Raji (cell line): Measurements from ENCODE around the gene CPSF4.
A peak's percentile ranks its signal among the peaks of the same experiment; 100 is the strongest.

Source experiments
- POLR2A ChIP-seq: IDR thresholded peaks from 2 replicates; pipeline ENCODE4 v1.6.1; 2011; ENCODE audit warnings: low read depth, low read length, control low read depth; ENCODE audit not compliant: insufficient read depth

The CPSF4 gene

GRCh38 chr7:99457050-99457649 is 18.4 kb downstream of the CPSF4 start:
- no peak for TF ChIP-seq POLR2A

GRCh38 chr7:99457650-99458493 is 19.1 kb downstream of the CPSF4 start:
- no peak for TF ChIP-seq POLR2A

DNA sequence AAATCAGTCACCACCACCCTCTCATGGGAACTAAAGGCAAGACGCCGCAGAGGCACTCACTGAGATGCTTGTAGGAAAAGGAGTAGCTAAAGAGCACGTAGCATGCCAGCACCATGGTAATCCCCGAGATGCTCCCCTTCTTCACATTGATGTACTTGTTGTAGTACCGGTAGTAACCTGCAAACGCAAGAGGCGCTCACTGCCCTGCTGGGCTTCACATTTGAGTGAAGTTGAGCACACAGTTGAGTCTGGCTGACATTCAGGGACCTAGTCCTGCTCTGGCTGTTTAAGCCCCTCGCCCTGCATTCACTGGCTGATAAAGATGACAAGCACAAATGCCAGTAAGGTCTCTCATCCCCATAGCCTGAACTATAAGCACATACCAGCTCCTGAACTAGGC is 20.3 kb downstream of the CPSF4 start:
- TF ChIP-seq POLR2A: no peak; the same call in 1 of the 2 replicates

GRCh38 chr7:99460651-99461050 is 21.9 kb downstream of the CPSF4 start:
- no peak for TF ChIP-seq POLR2A

DNA sequence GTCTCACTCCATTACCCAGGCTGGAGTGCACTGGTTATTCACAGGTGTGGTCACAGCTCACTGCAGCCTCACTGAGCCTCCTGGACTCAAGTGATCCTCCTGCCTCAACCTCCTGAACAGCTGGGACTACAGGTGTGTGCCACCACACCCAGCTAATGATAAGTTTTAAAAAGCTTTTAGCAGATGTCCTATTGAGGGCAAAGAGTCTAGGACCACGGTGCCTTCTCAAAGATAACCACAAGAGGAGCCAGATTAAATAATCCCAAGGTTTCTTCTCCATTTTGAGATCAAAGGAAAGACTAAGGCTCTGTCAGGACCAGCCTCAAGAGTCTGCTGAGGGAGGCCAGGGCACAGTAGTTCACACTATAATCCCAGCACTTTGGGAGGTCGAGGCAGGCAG is 22.5 kb downstream of the CPSF4 start:
- TF ChIP-seq POLR2A: no peak

DNA sequence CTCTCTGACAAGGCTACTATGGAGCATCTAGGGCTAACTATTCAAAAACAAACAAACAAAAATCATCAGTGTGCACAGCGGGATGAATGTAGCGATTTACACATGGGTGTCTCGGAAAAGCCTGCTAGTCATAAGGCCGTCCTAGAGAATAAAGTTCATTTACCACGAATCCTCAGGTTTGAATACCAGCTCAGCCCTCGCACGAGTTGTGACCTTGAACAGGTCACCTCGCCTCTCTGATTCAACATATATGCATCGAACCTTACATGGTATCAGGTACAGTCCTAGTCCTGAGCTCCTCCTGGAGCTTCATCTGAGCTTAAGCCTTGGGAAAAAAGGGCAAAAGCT is 26.7 kb downstream of the CPSF4 start:
- TF ChIP-seq POLR2A: no peak

GRCh38 chr7:99468336-99468918 is 29.7 kb downstream of the CPSF4 start:
- no peak for TF ChIP-seq POLR2A

DNA sequence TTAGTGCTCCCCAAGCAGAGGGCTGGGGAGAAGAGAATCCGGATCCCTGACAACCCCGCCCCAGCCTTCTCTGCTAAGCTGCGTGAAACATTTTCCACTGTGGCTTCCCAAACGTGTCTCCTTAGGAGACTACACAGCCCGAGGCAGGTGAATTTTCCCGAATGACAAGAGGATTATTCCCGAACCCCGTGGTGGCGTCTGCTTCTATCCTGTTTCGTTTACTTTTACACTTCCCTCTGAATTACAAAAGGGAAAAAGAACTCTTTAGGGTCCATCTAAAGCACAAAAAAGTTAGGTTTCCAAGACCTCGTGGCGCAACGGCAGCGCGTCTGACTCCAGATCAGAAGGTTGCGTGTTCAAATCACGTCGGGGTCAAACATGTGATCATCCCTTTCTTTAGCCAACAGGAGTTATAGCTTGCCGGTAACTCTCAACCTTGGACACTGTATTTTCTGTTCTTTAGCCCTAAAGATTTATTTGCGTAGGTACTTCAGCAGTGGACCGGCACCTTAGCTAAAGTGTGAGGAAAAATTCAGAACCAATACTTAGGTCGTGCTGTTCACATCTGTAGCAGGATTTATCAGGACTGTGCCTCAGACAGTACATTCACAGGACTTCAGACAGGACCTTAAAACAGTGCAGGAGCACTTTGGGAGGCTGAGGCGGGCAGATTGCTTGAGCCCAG is 30.8 kb downstream of the CPSF4 start:
- TF ChIP-seq POLR2A: no peak

DNA sequence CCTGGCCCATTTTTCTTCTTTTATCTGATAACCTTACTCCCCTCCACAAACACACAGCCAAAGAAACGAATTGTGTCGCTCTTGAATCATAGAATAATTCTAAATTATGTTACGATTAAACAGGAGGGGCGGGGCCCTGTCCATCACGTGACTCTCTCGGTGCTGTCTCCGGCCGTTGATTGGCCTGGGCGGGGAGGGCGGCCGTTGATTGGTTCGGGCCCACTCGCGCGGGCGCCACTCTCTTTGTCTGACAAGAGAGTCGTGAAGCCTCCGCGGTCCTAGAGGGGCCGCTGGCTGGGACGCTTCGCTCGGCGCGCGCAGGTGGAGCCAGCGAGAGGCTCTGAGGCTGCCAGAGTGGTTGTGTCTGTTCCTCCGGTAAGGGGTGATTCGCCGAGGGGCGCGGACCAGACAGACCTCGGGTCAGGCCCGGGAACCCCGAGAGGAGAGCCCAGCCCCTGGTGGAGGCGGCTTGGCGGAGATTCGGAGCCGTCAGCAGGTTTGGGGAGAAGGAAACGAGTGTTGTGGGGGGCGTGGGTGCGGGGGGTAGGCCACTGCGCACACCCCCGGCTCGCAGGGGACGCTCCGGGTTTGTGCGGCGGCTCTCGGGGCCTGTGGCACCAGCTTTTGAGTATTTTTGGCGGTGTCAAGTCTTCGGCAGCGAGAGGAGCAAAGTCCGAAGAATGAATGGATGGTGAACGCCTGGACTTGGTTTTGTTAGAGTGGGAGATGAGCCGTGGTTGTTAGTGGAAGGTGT is 34.0 kb downstream of the CPSF4 start, which contains the start of gene ZNF789:
Gene ZNF789 (plus strand): TSS at position 330 of the 754 bp plus-strand sequence. CDS start 3,567 bp downstream, outside the sequence.
- peak; percentile 83 for TF ChIP-seq POLR2A

- no peak for TF ChIP-seq POLR2A
Measured at GRCh38 chr7:99473315-99473596, 34.5 kb downstream of the CPSF4 start.

DNA sequence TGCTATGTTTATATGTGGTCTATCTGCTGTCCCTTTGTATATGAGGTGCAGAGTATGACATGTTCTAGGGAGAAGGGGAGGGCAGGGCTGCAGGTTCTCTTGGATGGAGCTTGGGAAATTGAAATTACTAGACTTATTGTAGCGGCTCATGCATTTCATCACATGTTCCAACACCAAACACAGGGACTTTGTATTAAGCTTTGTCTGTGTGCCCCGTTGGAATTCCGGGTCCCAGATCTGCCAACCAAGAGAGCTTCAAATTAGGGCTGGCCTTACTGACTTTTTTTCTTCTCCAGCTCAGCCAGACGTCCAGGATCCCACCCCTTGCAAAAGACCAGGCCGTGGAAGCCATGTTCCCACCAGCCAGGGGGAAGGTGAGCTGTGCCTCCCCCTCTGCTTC is 37.4 kb downstream of the CPSF4 start:
- no peak for TF ChIP-seq POLR2A

DNA sequence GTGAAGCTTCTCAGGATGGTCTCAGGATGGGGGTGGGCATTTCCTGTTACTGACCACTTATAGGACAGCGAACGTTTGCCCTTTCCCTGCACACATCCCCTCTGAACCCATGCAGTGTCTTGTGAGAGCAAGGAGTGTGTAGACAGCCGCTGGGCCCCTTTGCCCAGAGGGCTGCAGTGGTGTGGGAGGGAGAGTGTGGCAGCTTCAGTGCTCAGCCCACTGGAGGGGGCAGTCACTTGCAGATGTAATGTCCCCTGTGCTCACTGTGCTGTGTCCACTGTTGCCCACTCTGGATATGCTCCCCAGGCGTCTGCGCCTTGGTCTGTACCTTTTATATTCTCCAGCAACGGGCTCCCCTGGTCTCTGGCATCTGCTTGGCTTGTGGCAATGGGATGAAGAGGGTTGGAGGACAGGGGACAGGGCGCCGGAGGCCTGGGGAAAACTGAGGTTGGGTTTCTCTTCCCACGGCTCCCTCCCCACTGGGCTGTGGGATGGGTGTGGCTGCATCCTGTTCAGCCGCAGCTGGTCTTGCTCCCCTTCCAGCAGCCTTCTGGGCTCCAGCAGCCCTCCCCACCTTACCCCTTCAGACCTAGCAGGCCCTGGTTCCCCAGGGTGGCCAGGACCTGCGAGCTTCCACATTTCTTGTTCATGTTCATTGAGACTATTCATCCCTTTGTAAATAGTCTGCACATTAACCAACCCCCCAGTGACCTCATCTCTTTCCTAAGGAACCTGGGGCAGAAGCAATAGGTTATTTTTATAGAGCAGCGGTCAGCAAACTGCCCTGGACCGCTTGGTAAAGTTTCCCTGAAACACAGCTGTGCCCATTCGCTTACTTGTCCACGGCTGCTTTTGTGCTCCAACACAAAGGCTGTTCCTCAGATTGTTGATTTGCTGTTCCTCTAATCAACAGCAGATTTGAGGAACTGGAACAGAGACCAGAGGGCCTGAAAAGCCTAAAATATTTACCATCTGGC is 40.0 kb downstream of the CPSF4 start:
- TF ChIP-seq POLR2A: no peak

- no peak for TF ChIP-seq POLR2A
Measured at GRCh38 chr7:99485094-99485493, 46.4 kb downstream of the CPSF4 start.

DNA sequence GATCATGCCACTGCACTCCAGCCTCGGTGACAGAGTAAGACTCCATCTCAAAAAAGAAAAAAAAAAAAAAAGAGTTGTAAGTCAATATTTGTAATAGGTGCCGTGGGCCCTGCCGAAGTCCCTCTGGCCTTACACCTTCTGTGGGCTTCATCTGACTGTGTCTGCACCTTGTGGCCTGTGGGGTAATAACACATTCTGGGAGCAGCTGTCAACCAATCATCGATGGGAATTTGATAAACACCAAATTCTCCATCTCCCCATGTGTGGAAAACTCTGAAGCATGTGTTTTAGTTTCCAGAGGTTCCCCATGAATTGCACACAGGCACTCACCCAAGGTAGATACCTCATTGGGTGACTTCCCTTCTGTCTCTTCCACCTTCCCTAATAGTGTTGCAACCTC is 50.5 kb downstream of the CPSF4 start:
- TF ChIP-seq POLR2A: no peak
